Astrocyte (in vitro differentiated cells and primary cell): ENCODE results near the gene ADRA2C. TPM values are rescaled to one million over a fixed set of nuclear protein-coding genes. Genes with fewer than 3 reads are reported as not detected.

Experiments
- DNase-seq: peaks from one replicate; pipeline ENCODE4 v3.0.0-alpha.2; 2010; ENCODE audit warnings: low read depth
- FAIRE-seq: peaks from 2 replicates; lab custom pipeline; 2011; peaks lifted over from hg19 to GRCh38; lab: Jason Lieb, UNC
- H2AFZ ChIP-seq: 2 replicates; pipeline ENCODE4 v1.6.0; 2012; ENCODE audit warnings: low read depth, low read length, inconsistent platforms
- H3K27ac ChIP-seq: 2 replicates; pipeline ENCODE4 v1.5.1; 2011; ENCODE audit warnings: low read depth, low read length, inconsistent platforms
- H3K27me3 ChIP-seq: 2 replicates; pipeline ENCODE4 v1.6.0; 2011; ENCODE audit warnings: low read length, inconsistent platforms; ENCODE audit not compliant: insufficient read depth
- H3K36me3 ChIP-seq: 2 replicates; pipeline ENCODE4 v1.5.1; 2011; ENCODE audit warnings: low read length, inconsistent platforms; ENCODE audit not compliant: insufficient read depth
- H3K4me1 ChIP-seq: 2 replicates; pipeline ENCODE4 v1.5.1; 2011; ENCODE audit warnings: low read length, inconsistent platforms; ENCODE audit not compliant: insufficient read depth
- H3K4me2 ChIP-seq: 2 replicates; pipeline ENCODE4 v1.6.0; 2012; ENCODE audit warnings: low read length, inconsistent platforms
- H3K4me3 ChIP-seq: 2 replicates; pipeline ENCODE4 v1.5.1; 2011; ENCODE audit warnings: low read depth, mild to moderate bottlenecking, low read length, inconsistent platforms; ENCODE audit not compliant: insufficient read depth
- H3K79me2 ChIP-seq: 2 replicates; pipeline ENCODE4 v1.6.0; 2012; ENCODE audit warnings: mild to moderate bottlenecking, low read length, inconsistent platforms; ENCODE audit not compliant: insufficient read depth
- H3K9ac ChIP-seq: 2 replicates; pipeline ENCODE4 v1.6.0; 2012; ENCODE audit warnings: mild to moderate bottlenecking, low read length, inconsistent platforms
- H3K9me3 ChIP-seq: 2 replicates; pipeline ENCODE4 v1.5.1; 2012; ENCODE audit warnings: low read depth, mild to moderate bottlenecking, low read length, inconsistent platforms; ENCODE audit not compliant: insufficient read depth
- H4K20me1 ChIP-seq: 2 replicates; pipeline ENCODE4 v1.6.0; 2012; ENCODE audit warnings: low read length, inconsistent platforms; ENCODE audit not compliant: insufficient read depth
- H3K27ac Mint-ChIP-seq: one replicate; pipeline ENCODE4 v1.8.0; 2021; ENCODE audit warnings: mild to moderate bottlenecking, mixed read lengths; ENCODE audit not compliant: unreplicated experiment
- H3K27me3 Mint-ChIP-seq: one replicate; pipeline ENCODE4 v1.8.0; 2021; ENCODE audit warnings: low read depth, mixed read lengths; ENCODE audit not compliant: unreplicated experiment
- H3K36me3 Mint-ChIP-seq: one replicate; pipeline ENCODE4 v1.8.0; 2021; ENCODE audit warnings: low read depth, mixed read lengths; ENCODE audit not compliant: unreplicated experiment
- H3K4me1 Mint-ChIP-seq: one replicate; pipeline ENCODE4 v1.8.0; 2021; ENCODE audit warnings: low read depth, mixed read lengths; ENCODE audit not compliant: unreplicated experiment
- H3K4me3 Mint-ChIP-seq: one replicate; pipeline ENCODE4 v1.8.0; 2021; ENCODE audit warnings: mild to moderate bottlenecking, moderate library complexity, mixed read lengths; ENCODE audit not compliant: unreplicated experiment
- H3K9me3 Mint-ChIP-seq: one replicate; pipeline ENCODE4 v1.8.0; 2021; ENCODE audit warnings: mild to moderate bottlenecking, mixed read lengths; ENCODE audit not compliant: unreplicated experiment
- CTCF ChIP-seq: IDR thresholded peaks from 2 replicates; pipeline ENCODE4 v1.5.1; 2011; ENCODE audit warnings: low read depth, mild to moderate bottlenecking, inconsistent platforms, low read length, moderate library complexity; ENCODE audit not compliant: insufficient read depth
- EZH2 ChIP-seq: IDR thresholded peaks from 2 replicates; pipeline ENCODE4 v1.6.1; 2012; ENCODE audit warnings: mild to moderate bottlenecking, low read length, inconsistent platforms; ENCODE audit not compliant: insufficient read depth
- total RNA-seq: library from RNA; stranded (reverse); gene quantifications from 2 replicates; pipeline ENCODE4 v1.2.1, GENCODE V29; 2021

The ADRA2C gene
- total RNA-seq, 1 donor from 2014 or later: 4.2 TPM

GRCh38 chr4:3717241-3717640, 48.9 kb upstream of the ADRA2C start:
- Mint-ChIP-seq H3K36me3 (no peaks in the 10 kb centered on the region), H3K9me3 (peaks cover 14% of the 10 kb centered on the region), H3K4me1 (no peaks in the 10 kb centered on the region), H3K4me3 (no peak overlapping the region), H3K27me3 (peaks cover 38% of the 10 kb centered on the region), H3K27ac (no peak overlapping the region)
- H4K20me1 ChIP-seq: no peaks in the 10 kb centered on the region
- no peak overlapping the region for H3K4me2 ChIP-seq
- no peaks in the 10 kb centered on the region for H3K4me1 ChIP-seq
- no peak overlapping the region for H2AFZ ChIP-seq
- no peaks in the 10 kb centered on the region for H3K79me2 ChIP-seq
- H3K4me3 ChIP-seq: no peak overlapping the region
- H3K9me3 ChIP-seq: peaks cover 13% of the 10 kb centered on the region
- no peaks in the 10 kb centered on the region for H3K36me3 ChIP-seq
- no peak overlapping the region for H3K27ac ChIP-seq
- TF ChIP-seq CTCF (no peak), EZH2 (no peak)
- no peak for FAIRE-seq
- H3K9ac ChIP-seq: no peak overlapping the region
- no peaks in the 10 kb centered on the region for H3K27me3 ChIP-seq
- no peak for DNase-seq

GRCh38 chr4:3718462-3718861, 47.7 kb upstream of the ADRA2C start:
- Histone ChIP-seq H3K9me3 (peaks cover 13% of the 10 kb centered on the region), H3K36me3 (no peaks in the 10 kb centered on the region), H3K4me3 (no peak overlapping the region), H2AFZ (no peak overlapping the region), H3K4me1 (no peaks in the 10 kb centered on the region), H3K79me2 (no peaks in the 10 kb centered on the region), H3K4me2 (no peak overlapping the region), H3K9ac (no peak overlapping the region), H3K27ac (no peak overlapping the region), H4K20me1 (no peaks in the 10 kb centered on the region), H3K27me3 (no peaks in the 10 kb centered on the region)
- peaks cover 40% of the 10 kb centered on the region for H3K27me3 Mint-ChIP-seq
- no peak overlapping the region for H3K27ac Mint-ChIP-seq
- FAIRE-seq (no peak), DNase-seq (no peak)
- peaks cover 14% of the 10 kb centered on the region for H3K9me3 Mint-ChIP-seq
- no peaks in the 10 kb centered on the region for H3K4me1 Mint-ChIP-seq
- no peaks in the 10 kb centered on the region for H3K36me3 Mint-ChIP-seq
- TF ChIP-seq EZH2 (no peak), CTCF (no peak)
- H3K4me3 Mint-ChIP-seq: no peak overlapping the region

GRCh38 chr4:3719191-3719590, 47.0 kb upstream of the ADRA2C start:
- H3K9me3 Mint-ChIP-seq: peaks cover 14% of the 10 kb centered on the region

More at GRCh38 chr4:3719191-3719590, 47.0 kb upstream of the ADRA2C start:
- H3K36me3 Mint-ChIP-seq: no peaks in the 10 kb centered on the region
- Histone ChIP-seq H3K4me1 (no peaks in the 10 kb centered on the region), H3K4me2 (no peak overlapping the region), H3K79me2 (no peaks in the 10 kb centered on the region), H3K27ac (no peak overlapping the region), H3K9me3 (peaks cover 9% of the 10 kb centered on the region), H2AFZ (no peak overlapping the region), H3K27me3 (peaks cover 2% of the 10 kb centered on the region), H3K9ac (no peak overlapping the region), H3K4me3 (no peak overlapping the region), H4K20me1 (no peaks in the 10 kb centered on the region), H3K36me3 (no peaks in the 10 kb centered on the region)
- H3K27me3 Mint-ChIP-seq: peaks cover 44% of the 10 kb centered on the region
- TF ChIP-seq CTCF: no peak
- TF ChIP-seq EZH2: no peak
- no peaks in the 10 kb centered on the region for H3K4me1 Mint-ChIP-seq
- no peak overlapping the region for H3K27ac Mint-ChIP-seq
- H3K4me3 Mint-ChIP-seq: no peak overlapping the region
- no peak for FAIRE-seq
- DNase-seq: no peak
